Nephron (organoid): ENCODE measurements around the gene RMI1.

ENCODE experiments used
- H3K27ac Mint-ChIP-seq, 3 experiments: 2 replicates each; pipeline ENCODE4 v1.8.0; 2020; ENCODE audit warnings: mixed read lengths in 3 of 3, mild to moderate bottlenecking in 2 of 3, moderate library complexity in 1 of 3
- H3K27me3 Mint-ChIP-seq: 2 replicates; pipeline ENCODE4 v1.8.0; 2021; ENCODE audit warnings: low read depth, mild to moderate bottlenecking, moderate library complexity, mixed read lengths
- H3K36me3 Mint-ChIP-seq: 2 replicates; pipeline ENCODE4 v1.8.0; 2020; ENCODE audit warnings: low read depth, mixed read lengths
- H3K4me1 Mint-ChIP-seq: 2 replicates; pipeline ENCODE4 v1.8.0; 2020; ENCODE audit warnings: mixed read lengths
- H3K4me3 Mint-ChIP-seq, 3 experiments: 2 replicates each; pipeline ENCODE4 v1.8.0; 2020; ENCODE audit warnings: mild to moderate bottlenecking in 3 of 3, mixed read lengths in 3 of 3, moderate library complexity in 2 of 3
- H3K9me3 Mint-ChIP-seq: 2 replicates; pipeline ENCODE4 v1.8.0; 2020; ENCODE audit warnings: mixed read lengths
- TF ChIP-seq, protein P1 (sequence below), 3 experiments: fragments of 200-600 bp; sonication (generic); IDR thresholded peaks; one replicate each; pipeline ENCODE4 v1.5.0; 2021; ENCODE audit warnings: antibody characterized with exemption in 3 of 3; ENCODE audit not compliant: unreplicated experiment in 3 of 3

Gene RMI1

DNA sequence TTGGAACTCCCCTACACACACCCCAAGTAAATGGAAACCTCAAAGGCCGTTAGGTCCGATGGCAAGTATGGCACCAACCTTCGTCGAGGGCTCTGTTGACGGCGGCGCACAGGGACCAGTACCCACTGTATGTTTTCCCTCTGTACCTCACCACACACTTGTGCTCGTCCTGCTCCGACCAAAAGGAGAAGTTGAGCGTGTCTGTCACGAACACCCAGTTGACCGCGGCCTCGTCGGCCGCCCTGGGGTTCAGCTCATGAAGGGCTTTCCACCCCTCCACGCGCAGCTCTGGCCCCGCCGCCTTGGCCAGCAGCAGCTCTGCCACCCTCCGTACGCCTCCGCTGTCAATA, 24.5 kb upstream of the RMI1 start:
- H3K27ac Mint-ChIP-seq = peak overlapping the region; percentile 73 to 96 (median 88)
- TF ChIP-seq, protein P1, sequence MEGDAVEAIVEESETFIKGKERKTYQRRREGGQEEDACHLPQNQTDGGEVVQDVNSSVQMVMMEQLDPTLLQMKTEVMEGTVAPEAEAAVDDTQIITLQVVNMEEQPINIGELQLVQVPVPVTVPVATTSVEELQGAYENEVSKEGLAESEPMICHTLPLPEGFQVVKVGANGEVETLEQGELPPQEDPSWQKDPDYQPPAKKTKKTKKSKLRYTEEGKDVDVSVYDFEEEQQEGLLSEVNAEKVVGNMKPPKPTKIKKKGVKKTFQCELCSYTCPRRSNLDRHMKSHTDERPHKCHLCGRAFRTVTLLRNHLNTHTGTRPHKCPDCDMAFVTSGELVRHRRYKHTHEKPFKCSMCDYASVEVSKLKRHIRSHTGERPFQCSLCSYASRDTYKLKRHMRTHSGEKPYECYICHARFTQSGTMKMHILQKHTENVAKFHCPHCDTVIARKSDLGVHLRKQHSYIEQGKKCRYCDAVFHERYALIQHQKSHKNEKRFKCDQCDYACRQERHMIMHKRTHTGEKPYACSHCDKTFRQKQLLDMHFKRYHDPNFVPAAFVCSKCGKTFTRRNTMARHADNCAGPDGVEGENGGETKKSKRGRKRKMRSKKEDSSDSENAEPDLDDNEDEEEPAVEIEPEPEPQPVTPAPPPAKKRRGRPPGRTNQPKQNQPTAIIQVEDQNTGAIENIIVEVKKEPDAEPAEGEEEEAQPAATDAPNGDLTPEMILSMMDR (IDR thresholded peaks at IDR 0.05; ENCODE audit: unreplicated experiment in 3 of 3) = no peak
- H3K4me3 Mint-ChIP-seq = peak overlapping the region; percentile 91 to 93 (median 92)
- peaks cover 4% of the 10 kb centered on the region for H3K36me3 Mint-ChIP-seq
- H3K4me1 Mint-ChIP-seq = peaks cover 12% of the 10 kb centered on the region
- peaks cover 3% of the 10 kb centered on the region for H3K27me3 Mint-ChIP-seq
- no peaks in the 10 kb centered on the region for H3K9me3 Mint-ChIP-seq

DNA sequence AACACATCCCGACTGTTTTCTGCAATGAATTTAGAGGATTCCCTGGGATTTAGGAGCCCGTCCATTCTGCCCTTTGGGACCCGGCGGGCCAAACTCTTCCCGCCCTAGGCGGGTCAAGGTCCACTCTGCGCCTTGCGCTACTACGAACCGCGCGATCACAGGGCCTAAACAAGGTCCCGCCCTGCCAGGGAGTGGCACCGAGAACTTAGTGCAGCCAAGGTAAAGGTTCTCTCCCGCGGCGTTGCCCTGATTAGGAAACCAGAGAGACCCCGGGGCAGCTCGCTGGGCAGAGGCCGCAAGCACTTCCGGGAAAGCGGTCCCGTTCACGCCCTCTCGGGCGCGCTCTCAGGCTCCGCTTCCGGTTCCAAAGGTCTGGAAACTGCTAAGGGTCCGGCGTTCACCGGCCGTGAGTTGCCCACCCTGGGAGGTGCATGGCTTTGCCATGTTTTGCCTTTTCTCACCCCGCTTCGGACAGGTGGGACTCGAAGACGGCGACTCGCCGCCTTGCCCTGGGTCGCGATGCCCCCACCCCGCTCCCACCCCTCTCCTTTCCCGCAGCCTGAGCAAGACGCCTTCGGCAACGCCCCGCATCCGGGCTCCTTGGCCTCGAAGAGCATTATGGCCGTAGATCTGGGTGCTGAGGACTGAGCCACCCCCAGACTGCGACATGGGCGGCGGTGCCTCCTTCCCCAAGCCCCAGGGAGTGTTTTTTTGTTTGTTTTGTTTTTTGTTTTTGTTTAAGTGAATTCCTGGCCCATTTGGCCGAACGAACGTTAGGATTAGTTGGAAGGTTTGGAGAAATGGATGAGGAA, 24.0 kb upstream of the RMI1 start:
- peak overlapping the region; percentile 91 to 93 (median 92) for H3K4me3 Mint-ChIP-seq
- no peaks in the 10 kb centered on the region for H3K9me3 Mint-ChIP-seq
- TF ChIP-seq, protein P1 (IDR thresholded peaks at IDR 0.05; ENCODE audit: unreplicated experiment in 3 of 3) = no peak
- H3K27me3 Mint-ChIP-seq = peaks cover 3% of the 10 kb centered on the region
- peaks cover 4% of the 10 kb centered on the region for H3K36me3 Mint-ChIP-seq
- H3K4me1 Mint-ChIP-seq = peaks cover 12% of the 10 kb centered on the region
- H3K27ac Mint-ChIP-seq = peak overlapping the region; percentile 73 to 96 (median 88)

DNA sequence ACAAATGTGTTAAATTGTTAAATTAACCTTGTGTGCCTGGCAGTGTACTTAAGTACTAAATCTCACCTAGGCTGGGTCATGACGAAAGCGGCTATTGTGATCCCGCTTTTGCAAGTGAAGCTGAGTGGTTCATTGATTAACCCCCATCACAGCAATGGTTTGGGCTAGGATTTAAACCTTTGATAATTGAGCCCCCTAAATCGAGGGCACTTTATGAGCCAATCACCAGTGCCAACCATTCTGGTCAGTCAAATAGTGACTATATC, 23.4 kb upstream of the RMI1 start:
- no peaks in the 10 kb centered on the region for H3K9me3 Mint-ChIP-seq
- H3K36me3 Mint-ChIP-seq = peaks cover 4% of the 10 kb centered on the region
- peak overlapping the region; percentile 91 to 93 (median 92) for H3K4me3 Mint-ChIP-seq
- TF ChIP-seq, protein P1 (IDR thresholded peaks at IDR 0.05; ENCODE audit: unreplicated experiment in 3 of 3) = no peak
- peak overlapping the region; percentile 63 to 96 (median 73) for H3K27ac Mint-ChIP-seq
- H3K4me1 Mint-ChIP-seq = peaks cover 12% of the 10 kb centered on the region
- H3K27me3 Mint-ChIP-seq = peaks cover 3% of the 10 kb centered on the region

DNA sequence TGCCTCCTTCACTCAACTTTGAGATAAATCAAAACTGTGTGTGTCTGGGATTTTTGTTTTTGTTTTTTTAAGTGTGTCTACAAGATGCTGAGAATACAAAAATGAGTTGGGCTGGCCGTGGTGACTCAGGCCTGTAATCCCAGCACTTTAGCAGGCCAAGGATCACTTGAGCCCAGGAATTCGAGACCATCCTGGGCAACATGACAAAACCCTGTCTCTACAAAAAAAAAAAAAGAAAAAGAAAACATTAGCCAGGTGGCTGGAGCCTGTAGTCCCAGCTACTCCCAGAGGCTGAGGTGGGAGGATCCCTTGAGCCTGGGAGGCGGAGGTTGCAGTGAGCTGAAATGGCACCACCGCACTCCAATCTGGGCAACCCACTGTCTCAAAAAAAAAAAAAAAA, 21.5 kb upstream of the RMI1 start:
- Mint-ChIP-seq H3K36me3 (peaks cover 3% of the 10 kb centered on the region), H3K9me3 (no peaks in the 10 kb centered on the region), H3K27me3 (peaks cover 3% of the 10 kb centered on the region), H3K4me3 (peak overlapping the region; percentile 35 to 66 (median 51)), H3K27ac (peak overlapping the region; percentile 86 to 97 (median 89)), H3K4me1 (peaks cover 12% of the 10 kb centered on the region)
- TF ChIP-seq, protein P1 (IDR thresholded peaks at IDR 0.05; ENCODE audit: unreplicated experiment in 3 of 3) = no peak

DNA sequence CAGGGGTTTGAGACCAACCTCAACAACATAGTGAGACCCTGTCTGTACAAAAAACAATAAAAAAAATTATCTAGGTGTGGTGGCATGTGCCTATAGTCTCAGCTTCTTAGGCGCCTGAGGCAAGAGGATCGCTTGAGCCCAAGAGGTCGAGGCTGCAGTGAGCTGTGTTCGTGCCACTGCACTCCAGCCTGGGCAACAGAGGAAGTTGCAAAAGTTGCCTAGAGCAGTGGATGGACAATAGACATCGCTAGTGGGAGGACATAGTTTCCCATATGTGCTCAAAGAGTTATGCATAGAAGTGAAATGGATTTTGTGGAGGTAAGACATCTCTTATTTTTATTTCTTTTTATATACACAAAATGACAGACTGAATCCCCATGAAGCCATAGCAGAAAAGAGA, 19.6 kb upstream of the RMI1 start:
- TF ChIP-seq, protein P1 (IDR thresholded peaks at IDR 0.05; ENCODE audit: unreplicated experiment in 3 of 3) = no peak
- no peaks in the 10 kb centered on the region for H3K36me3 Mint-ChIP-seq
- H3K4me3 Mint-ChIP-seq = no peak overlapping the region
- H3K4me1 Mint-ChIP-seq = peaks cover 15% of the 10 kb centered on the region
- H3K27me3 Mint-ChIP-seq = peaks cover 3% of the 10 kb centered on the region
- H3K27ac Mint-ChIP-seq = peak overlapping the region in 1 of 3 experiments; percentile 16
- H3K9me3 Mint-ChIP-seq = no peaks in the 10 kb centered on the region

DNA sequence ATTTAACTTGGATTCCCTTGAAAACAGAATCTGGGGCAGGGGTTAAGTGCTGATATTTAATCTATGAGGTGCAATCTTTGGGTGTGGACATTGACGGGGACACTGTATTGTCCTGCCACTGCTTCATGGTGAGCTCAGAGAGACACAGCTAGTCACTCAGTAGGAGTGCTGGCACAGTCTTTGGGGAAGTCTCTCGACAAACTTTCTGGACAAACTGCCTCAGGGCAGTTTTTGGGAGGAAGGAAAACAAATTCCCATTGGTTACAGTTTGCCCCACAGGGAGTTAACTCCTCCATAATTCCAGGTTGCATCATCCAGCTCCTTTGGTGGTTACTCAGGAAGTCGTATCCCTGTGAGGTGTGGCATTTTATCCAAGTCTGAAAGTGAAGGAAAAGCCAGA, 18.4 kb upstream of the RMI1 start:
- Mint-ChIP-seq H3K4me1 (peaks cover 11% of the 10 kb centered on the region), H3K9me3 (no peaks in the 10 kb centered on the region), H3K27me3 (no peaks in the 10 kb centered on the region)

More for the DNA sequence above, 18.4 kb upstream of the RMI1 start:
- TF ChIP-seq, protein P1 (IDR thresholded peaks at IDR 0.05; ENCODE audit: unreplicated experiment in 3 of 3) = no peak
- H3K4me3 Mint-ChIP-seq = no peak overlapping the region
- H3K27ac Mint-ChIP-seq = no peak overlapping the region
- peaks cover 11% of the 10 kb centered on the region for H3K36me3 Mint-ChIP-seq
